Gastroesophageal sphincter (tissue), 3 donors: ENCODE measurements around the gene BTBD16.

Experiments used
- EP300 ChIP-seq: sonication (generic); formaldehyde crosslinking; IDR thresholded peaks from one replicate; pipeline ENCODE4 v1.6.1; 2017; ENCODE audit warnings: antibody characterized with exemption, mild to moderate bottlenecking
- POLR2AphosphoS5 ChIP-seq: sonication (generic); formaldehyde crosslinking; IDR thresholded peaks from one replicate; pipeline ENCODE4 v1.6.1; 2017; ENCODE audit warnings: antibody characterized with exemption
- TF ChIP-seq, protein P1 (sequence below), 4 experiments: fragments of 200-600 bp in 2 of 4; fragments of 450-650 bp in 2 of 4; sonication (generic) in 1 of 4; IDR thresholded peaks; one replicate each; pipeline ENCODE4 v1.5.1; 2017 to 2019; ENCODE audit warnings: antibody characterized with exemption in 4 of 4, mild to moderate bottlenecking in 2 of 4, moderate library complexity in 2 of 4

DNA sequence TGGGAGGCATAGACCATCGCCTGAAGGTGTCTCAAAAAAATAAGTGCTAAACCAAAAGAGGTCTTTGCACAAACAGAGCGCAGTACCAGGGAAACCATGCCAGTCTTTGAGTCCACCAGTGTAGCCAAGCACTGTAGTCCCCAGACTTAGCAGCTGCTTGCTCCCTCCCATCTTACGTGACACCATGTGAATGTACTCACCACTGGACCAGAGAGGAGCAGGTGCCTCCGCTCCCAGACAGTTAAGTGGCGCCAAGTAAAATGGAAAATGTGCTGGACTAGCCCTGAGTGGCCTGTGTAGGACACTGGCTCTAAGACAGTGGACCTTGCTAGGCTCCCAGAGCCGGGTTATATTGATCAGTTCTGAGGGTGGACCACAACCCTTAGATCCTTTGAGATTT lies 55.7 kb downstream of the BTBD16 start:
- TF ChIP-seq, protein P1, sequence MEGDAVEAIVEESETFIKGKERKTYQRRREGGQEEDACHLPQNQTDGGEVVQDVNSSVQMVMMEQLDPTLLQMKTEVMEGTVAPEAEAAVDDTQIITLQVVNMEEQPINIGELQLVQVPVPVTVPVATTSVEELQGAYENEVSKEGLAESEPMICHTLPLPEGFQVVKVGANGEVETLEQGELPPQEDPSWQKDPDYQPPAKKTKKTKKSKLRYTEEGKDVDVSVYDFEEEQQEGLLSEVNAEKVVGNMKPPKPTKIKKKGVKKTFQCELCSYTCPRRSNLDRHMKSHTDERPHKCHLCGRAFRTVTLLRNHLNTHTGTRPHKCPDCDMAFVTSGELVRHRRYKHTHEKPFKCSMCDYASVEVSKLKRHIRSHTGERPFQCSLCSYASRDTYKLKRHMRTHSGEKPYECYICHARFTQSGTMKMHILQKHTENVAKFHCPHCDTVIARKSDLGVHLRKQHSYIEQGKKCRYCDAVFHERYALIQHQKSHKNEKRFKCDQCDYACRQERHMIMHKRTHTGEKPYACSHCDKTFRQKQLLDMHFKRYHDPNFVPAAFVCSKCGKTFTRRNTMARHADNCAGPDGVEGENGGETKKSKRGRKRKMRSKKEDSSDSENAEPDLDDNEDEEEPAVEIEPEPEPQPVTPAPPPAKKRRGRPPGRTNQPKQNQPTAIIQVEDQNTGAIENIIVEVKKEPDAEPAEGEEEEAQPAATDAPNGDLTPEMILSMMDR (IDR thresholded peaks at IDR 0.05) = no peak
- TF ChIP-seq POLR2AphosphoS5 (no peak), EP300 (no peak)
